Neural cell (in vitro differentiated cells): ENCODE data around the gene NCR3LG1. TPM values are rescaled to one million over a fixed set of nuclear protein-coding genes. Genes with fewer than 3 reads are reported as not detected.

ENCODE experiments used
- H2AFZ ChIP-seq: fragments of 200-600, 300-800 bp; sonication (generic), shearing (Covaris generic); 2 replicates; pipeline ENCODE4 v1.6.0; 2014; ENCODE audit warnings: low read depth, mild to moderate bottlenecking, antibody characterized with exemption, low read length, moderate library complexity
- H3F3A ChIP-seq: fragments of 200-600 bp; shearing (Covaris generic); 2 replicates; pipeline ENCODE4 v1.6.1; 2016; ENCODE audit warnings: mild to moderate bottlenecking, moderate library complexity, mixed read lengths, antibody characterized with exemption, low read length; ENCODE audit not compliant: insufficient read depth, poor library complexity, severe bottlenecking
- H3K27ac ChIP-seq: fragments of 200-600, 300-800 bp; sonication (generic), shearing (Covaris generic); 2 replicates; pipeline ENCODE4 v1.5.1; 2014; ENCODE audit warnings: mild to moderate bottlenecking, low read length, moderate library complexity
- H3K27me3 ChIP-seq: fragments of 300-800, 200-600 bp; sonication (generic), shearing (Covaris generic); 2 replicates; pipeline ENCODE4 v1.6.0; 2014; ENCODE audit warnings: mild to moderate bottlenecking, low read depth, low read length, moderate library complexity; ENCODE audit not compliant: insufficient read depth
- H3K36me3 ChIP-seq: fragments of 300-800, 200-600 bp; sonication (generic), shearing (Covaris generic); 2 replicates; pipeline ENCODE4 v1.5.1; 2014; ENCODE audit warnings: mild to moderate bottlenecking, antibody characterized with exemption, low read length, moderate library complexity; ENCODE audit not compliant: insufficient read depth
- H3K4me2 ChIP-seq: fragments of 300-800, 200-600 bp; sonication (generic), shearing (Covaris generic); 2 replicates; pipeline ENCODE4 v1.6.0; 2014; ENCODE audit warnings: mild to moderate bottlenecking, low read length
- H3K4me3 ChIP-seq: fragments of 300-800, 200-600 bp; sonication (generic), shearing (Covaris generic); 2 replicates; pipeline ENCODE4 v1.5.1; 2014; ENCODE audit warnings: mild to moderate bottlenecking, low read length, moderate library complexity
- H3K79me2 ChIP-seq: fragments of 200-600 bp; shearing (Covaris generic); replicated peaks from 2 replicates; pipeline ENCODE4 v1.6.0; 2014; ENCODE audit warnings: mild to moderate bottlenecking, low read length, moderate library complexity; ENCODE audit not compliant: insufficient read depth
- H3K9ac ChIP-seq: fragments of 300-800, 200-600 bp; sonication (generic), shearing (Covaris generic); 2 replicates; pipeline ENCODE4 v1.6.1; 2016; ENCODE audit warnings: mild to moderate bottlenecking, low read length, mixed read lengths
- H3K9me2 ChIP-seq: fragments of 200-600 bp; shearing (Covaris generic); 2 replicates; pipeline ENCODE4 v1.6.1; 2016; ENCODE audit warnings: mild to moderate bottlenecking, low read length, mixed read lengths; ENCODE audit not compliant: insufficient read depth
- H3K9me3 ChIP-seq: fragments of 200-600, 300-800 bp; sonication (generic), shearing (Covaris generic); 2 replicates; pipeline ENCODE4 v1.6.1; 2016; ENCODE audit warnings: mild to moderate bottlenecking, mixed run types, low read length, moderate library complexity, mixed read lengths
- H4K20me1 ChIP-seq: fragments of 200-600 bp; shearing (Covaris generic); 2 replicates; pipeline ENCODE4 v1.6.1; 2016; ENCODE audit warnings: mild to moderate bottlenecking, mixed run types; ENCODE audit not compliant: insufficient read depth
- EP300 ChIP-seq: fragments of 450-650 bp; conservative IDR thresholded peaks from 2 replicates; pipeline ENCODE4 v1.6.1; 2014; ENCODE audit warnings: antibody characterized with exemption, mild to moderate bottlenecking, moderate library complexity; ENCODE audit not compliant: poor library complexity, severe bottlenecking
- EZH2 ChIP-seq: fragments of 200-600, 300-800 bp; shearing (Covaris generic), sonication (generic); IDR thresholded peaks from 2 replicates; pipeline ENCODE4 v1.6.1; 2014; ENCODE audit warnings: antibody characterized with exemption, low read length, borderline replicate concordance, mild to moderate bottlenecking; ENCODE audit not compliant: insufficient read depth, poor library complexity, severe bottlenecking
- MXI1 ChIP-seq: fragments of 450-650 bp; conservative IDR thresholded peaks from 2 replicates; pipeline ENCODE4 v1.6.1; 2014; ENCODE audit warnings: antibody characterized with exemption, mild to moderate bottlenecking; ENCODE audit not compliant: poor library complexity, severe bottlenecking
- POLR2AphosphoS5 ChIP-seq: IDR thresholded peaks from 2 replicates; pipeline ENCODE4 v1.6.1; 2012
- RAD21 ChIP-seq: fragments of 450-650 bp; conservative IDR thresholded peaks from 2 replicates; pipeline ENCODE4 v1.6.1; 2014; ENCODE audit warnings: antibody characterized with exemption, mild to moderate bottlenecking, moderate library complexity
- REST ChIP-seq: IDR thresholded peaks from 2 replicates; pipeline ENCODE4 v1.6.1; 2012; ENCODE audit warnings: borderline replicate concordance
- SMC3 ChIP-seq: fragments of 450-650 bp; conservative IDR thresholded peaks from 2 replicates; pipeline ENCODE4 v1.6.1; 2014; ENCODE audit warnings: antibody characterized with exemption, mild to moderate bottlenecking, moderate library complexity; ENCODE audit not compliant: poor library complexity
- TAF1 ChIP-seq: IDR thresholded peaks from 2 replicates; pipeline ENCODE4 v1.6.1; 2012; ENCODE audit warnings: low read depth
- polyA plus RNA-seq: library from polyadenylated mRNA; depleted of rRNA; stranded (reverse); fragments of >200 nt; gene quantifications from 2 replicates; pipeline ENCODE4 v1.2.3, GENCODE V29; 2014
- TF ChIP-seq, protein P1 (sequence below): fragments of 450-650 bp; IDR thresholded peaks from 2 replicates; pipeline ENCODE4 v1.5.1; 2014; ENCODE audit warnings: antibody characterized with exemption, mild to moderate bottlenecking, moderate library complexity; ENCODE audit not compliant: poor library complexity, severe bottlenecking

The NCR3LG1 gene
- polyA plus RNA-seq, 1 donor from 2014 or later: 3.1 TPM

DNA sequence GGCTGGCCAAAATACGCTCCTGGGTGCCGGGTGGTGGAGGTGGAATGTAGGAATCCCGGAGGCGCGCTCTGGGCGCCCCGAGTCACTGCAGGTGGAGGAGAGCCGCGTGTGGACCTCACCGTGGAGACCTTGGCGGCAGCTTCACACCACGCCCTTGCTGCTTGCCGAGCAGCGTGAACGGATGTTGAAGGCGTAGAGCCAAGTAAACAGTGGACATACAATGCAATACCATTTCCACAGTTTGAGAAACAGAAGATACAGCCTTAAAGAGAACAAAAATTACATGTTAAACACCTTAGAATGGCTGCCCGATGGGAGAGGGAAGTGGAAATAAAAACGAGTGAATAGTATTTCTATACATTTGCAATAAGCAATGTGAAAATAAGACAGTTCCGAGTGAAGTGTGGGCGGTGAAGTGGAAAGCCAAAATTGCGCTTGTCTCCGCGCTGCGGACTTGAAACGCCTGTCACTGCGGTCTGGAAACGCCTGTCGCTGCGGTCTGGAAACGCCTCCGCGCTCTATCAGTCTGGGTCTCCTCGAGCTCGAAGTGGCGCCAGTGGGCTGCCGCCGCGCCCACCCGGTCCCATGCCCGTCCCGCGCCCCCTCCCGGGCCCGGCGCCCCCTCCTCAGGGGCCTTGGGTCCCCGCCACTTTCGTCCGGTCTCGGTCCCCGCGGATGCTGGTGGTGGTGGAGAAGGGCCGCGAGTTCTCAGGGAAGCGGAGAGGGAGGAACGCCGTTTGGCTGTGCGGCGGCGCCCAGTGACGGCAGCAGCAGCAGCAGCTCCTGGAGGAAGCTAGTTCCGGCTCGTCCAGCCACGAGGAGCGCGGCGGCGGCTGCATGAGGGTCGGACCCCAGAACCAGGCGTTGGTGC lies 1.6 kb downstream of the NCR3LG1 start:
- H3K4me2 ChIP-seq: peak overlapping the region; percentile 95

DNA sequence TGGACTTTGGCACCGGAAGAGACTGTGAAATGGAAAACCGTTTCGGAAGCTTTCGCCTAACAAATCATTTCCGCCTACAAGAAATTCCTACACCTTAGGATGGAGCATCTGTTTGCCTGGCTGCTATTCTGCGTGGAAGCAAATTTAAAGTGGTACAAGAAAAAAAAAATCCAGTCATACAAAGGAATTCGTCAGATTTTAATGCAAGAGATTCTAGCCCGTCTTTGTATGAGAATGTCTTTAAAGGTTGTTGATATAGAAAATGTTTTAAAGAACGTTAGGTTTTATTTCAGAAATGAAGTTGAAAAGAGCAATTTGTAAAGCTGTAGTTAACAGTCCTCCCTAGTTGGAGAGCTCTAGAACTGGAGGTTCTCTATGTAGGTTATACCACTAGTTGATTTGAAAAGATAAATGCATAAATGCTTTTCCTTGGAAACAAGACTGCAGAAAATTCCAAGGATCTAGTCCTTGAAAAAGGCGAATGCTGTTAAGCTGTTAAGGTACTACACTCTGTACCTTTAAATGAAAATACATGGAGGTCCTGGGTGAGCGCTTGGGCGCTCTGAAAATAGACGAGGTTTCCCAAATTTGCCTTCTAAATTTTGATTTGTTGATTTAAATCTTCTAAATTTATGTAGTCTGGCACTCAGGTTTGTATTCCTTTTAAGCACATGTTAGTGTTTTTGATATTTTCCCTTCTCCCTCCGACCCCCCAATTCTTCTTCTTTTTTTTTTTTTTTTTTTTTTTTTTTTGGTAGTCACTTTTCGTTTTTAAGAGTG lies 2.4 kb downstream of the NCR3LG1 start:
- Histone ChIP-seq H2AFZ (peak overlapping the region; percentile 53), H3K27me3 (peaks cover 27% of the 10 kb centered on the region), H3K9ac (peak overlapping the region; percentile 78), H3K9me2 (no peaks in the 10 kb centered on the region), H3K79me2 (no peaks in the 10 kb centered on the region), H3K4me2 (peak overlapping the region; percentile 95), H3K36me3 (no peaks in the 10 kb centered on the region), H4K20me1 (no peaks in the 10 kb centered on the region), H3F3A (peaks cover 3% of the 10 kb centered on the region), H3K9me3 (no peaks in the 10 kb centered on the region), H3K4me3 (peak overlapping the region; percentile 81), H3K27ac (peak overlapping the region; percentile 54)
- no peak for TF ChIP-seq REST
- TF ChIP-seq SMC3: no peak
- no peak for TF ChIP-seq MXI1
- TF ChIP-seq EP300: no peak
- TF ChIP-seq RAD21: no peak
- TF ChIP-seq, protein P1, sequence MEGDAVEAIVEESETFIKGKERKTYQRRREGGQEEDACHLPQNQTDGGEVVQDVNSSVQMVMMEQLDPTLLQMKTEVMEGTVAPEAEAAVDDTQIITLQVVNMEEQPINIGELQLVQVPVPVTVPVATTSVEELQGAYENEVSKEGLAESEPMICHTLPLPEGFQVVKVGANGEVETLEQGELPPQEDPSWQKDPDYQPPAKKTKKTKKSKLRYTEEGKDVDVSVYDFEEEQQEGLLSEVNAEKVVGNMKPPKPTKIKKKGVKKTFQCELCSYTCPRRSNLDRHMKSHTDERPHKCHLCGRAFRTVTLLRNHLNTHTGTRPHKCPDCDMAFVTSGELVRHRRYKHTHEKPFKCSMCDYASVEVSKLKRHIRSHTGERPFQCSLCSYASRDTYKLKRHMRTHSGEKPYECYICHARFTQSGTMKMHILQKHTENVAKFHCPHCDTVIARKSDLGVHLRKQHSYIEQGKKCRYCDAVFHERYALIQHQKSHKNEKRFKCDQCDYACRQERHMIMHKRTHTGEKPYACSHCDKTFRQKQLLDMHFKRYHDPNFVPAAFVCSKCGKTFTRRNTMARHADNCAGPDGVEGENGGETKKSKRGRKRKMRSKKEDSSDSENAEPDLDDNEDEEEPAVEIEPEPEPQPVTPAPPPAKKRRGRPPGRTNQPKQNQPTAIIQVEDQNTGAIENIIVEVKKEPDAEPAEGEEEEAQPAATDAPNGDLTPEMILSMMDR: no peak
- no peak for TF ChIP-seq TAF1
- TF ChIP-seq EZH2: no peak
- TF ChIP-seq POLR2AphosphoS5: no peak

More for the DNA sequence above, 1.6 kb downstream of the NCR3LG1 start:
- TF ChIP-seq MXI1 (peak; percentile 82), POLR2AphosphoS5 (peak; percentile 66), SMC3 (peak; percentile 27), RAD21 (no peak)
- peaks cover 3% of the 10 kb centered on the region for H3F3A ChIP-seq
- H4K20me1 ChIP-seq: no peaks in the 10 kb centered on the region
- H3K36me3 ChIP-seq: no peaks in the 10 kb centered on the region
- H2AFZ ChIP-seq: peak overlapping the region; percentile 53
- no peaks in the 10 kb centered on the region for H3K9me2 ChIP-seq
- H3K4me3 ChIP-seq: peak overlapping the region; percentile 81
- H3K27me3 ChIP-seq: peaks cover 27% of the 10 kb centered on the region
- H3K27ac ChIP-seq: peak overlapping the region; percentile 54
- no peaks in the 10 kb centered on the region for H3K9me3 ChIP-seq
- H3K9ac ChIP-seq: peak overlapping the region; percentile 78
- no peaks in the 10 kb centered on the region for H3K79me2 ChIP-seq
